ENCODE results near the gene CNOT8.

GRCh38 chr5:154834053-154834452 lies 24.4 kb upstream of the CNOT8 start:
- TF ChIP-seq CTCF (IDR thresholded peaks at IDR 0.05; ENCODE audit: insufficient read depth, low read depth, low read length) = no peak
- TF ChIP-seq EZH2 (IDR thresholded peaks at IDR 0.05; ENCODE audit: insufficient read depth, low read length) = no peak
